GM23338 (cell line): Measurements from ENCODE around the gene PIK3AP1. TPM values are rescaled to one million over a fixed set of nuclear protein-coding genes. Genes with fewer than 3 reads are reported as not detected.
"Not testable (repeated sequence)": the region's sequence is repeated elsewhere in the genome, so short reads cannot be mapped to it uniquely, and the experiment has no call there.

Source experiments
- ATAC-seq: fragments of 200-7000 bp; cut with Tn5 transposase; 3 replicates; pipeline ENCODE4 v1.9.1; 2020
- DNase-seq: peaks from one replicate; pipeline ENCODE4 v3.0.0-alpha.2; 2015; ENCODE audit warnings: low spot score
- H2AFZ ChIP-seq: fragments of 200-600 bp; sonication (generic); 2 replicates; pipeline ENCODE4 v1.8.0; 2016; ENCODE audit warnings: antibody characterized with exemption, mild to moderate bottlenecking, moderate library complexity
- H3F3A ChIP-seq: fragments of 200-600 bp; sonication (generic); replicated peaks from 2 replicates; pipeline ENCODE4 v1.8.0; 2017; ENCODE audit warnings: antibody characterized with exemption, mixed run types, low read depth
- H3K27ac ChIP-seq: fragments of 200-600 bp; sonication (generic); 2 replicates; pipeline ENCODE4 v1.6.1; 2016; ENCODE audit warnings: low read depth
- H3K27me3 ChIP-seq: fragments of 200-600 bp; sonication (generic); 2 replicates; pipeline ENCODE4 v1.8.0; 2016; ENCODE audit warnings: mild to moderate bottlenecking, mixed run types, moderate library complexity; ENCODE audit not compliant: insufficient read depth
- H3K36me3 ChIP-seq: fragments of 200-600 bp; sonication (generic); 2 replicates; pipeline ENCODE4 v1.8.0; 2016; ENCODE audit warnings: mild to moderate bottlenecking; ENCODE audit not compliant: insufficient read depth
- H3K4me1 ChIP-seq: fragments of 200-600 bp; sonication (generic); 2 replicates; pipeline ENCODE4 v1.8.0; 2016; ENCODE audit warnings: mild to moderate bottlenecking, moderate library complexity; ENCODE audit not compliant: insufficient read depth
- H3K4me2 ChIP-seq: fragments of 200-600 bp; sonication (generic); 2 replicates; pipeline ENCODE4 v1.7.1; 2017; ENCODE audit warnings: mixed run types
- H3K4me3 ChIP-seq: fragments of 200-600 bp; sonication (generic); 2 replicates; pipeline ENCODE4 v1.6.1; 2016; ENCODE audit warnings: mixed run types
- H3K79me2 ChIP-seq: fragments of 200-600 bp; sonication (generic); replicated peaks from 2 replicates; pipeline ENCODE4 v1.8.0; 2017; ENCODE audit warnings: mild to moderate bottlenecking; ENCODE audit not compliant: insufficient read depth
- H3K9me2 ChIP-seq: fragments of 200-600 bp; sonication (generic); 2 replicates; pipeline ENCODE4 v1.8.0; 2017; ENCODE audit not compliant: insufficient read depth
- H4K20me1 ChIP-seq: fragments of 200-600 bp; sonication (generic); replicated peaks from 2 replicates; pipeline ENCODE4 v1.8.0; 2017; ENCODE audit warnings: mild to moderate bottlenecking; ENCODE audit not compliant: insufficient read depth
- H3K27ac Mint-ChIP-seq: 2 replicates; pipeline ENCODE4 v1.8.0; 2020; ENCODE audit warnings: inconsistent platforms, mild to moderate bottlenecking, moderate library complexity, mixed read lengths
- H3K27me3 Mint-ChIP-seq: 3 replicates; pipeline ENCODE4 v1.8.0; 2022; ENCODE audit warnings: low read depth, mild to moderate bottlenecking, moderate library complexity, mixed read lengths, inconsistent platforms; ENCODE audit not compliant: insufficient read depth, poor library complexity
- H3K36me3 Mint-ChIP-seq: 3 replicates; pipeline ENCODE4 v1.8.0; 2021; ENCODE audit warnings: low read depth, mild to moderate bottlenecking, inconsistent platforms, moderate library complexity, mixed read lengths
- H3K4me1 Mint-ChIP-seq: 3 replicates; pipeline ENCODE4 v1.8.0; 2020; ENCODE audit warnings: mild to moderate bottlenecking, inconsistent platforms, mixed read lengths
- H3K4me3 Mint-ChIP-seq: 3 replicates; pipeline ENCODE4 v1.8.0; 2021; ENCODE audit warnings: moderate library complexity, mild to moderate bottlenecking, inconsistent platforms, mixed read lengths
- H3K9me3 Mint-ChIP-seq: 3 replicates; pipeline ENCODE4 v1.8.0; 2020; ENCODE audit warnings: moderate library complexity, mild to moderate bottlenecking, inconsistent platforms, mixed read lengths
- CTCF ChIP-seq, 2 experiments: fragments of 200-600 bp in 1 of 2; sonication (generic) in 1 of 2; conservative IDR thresholded peaks; 2 replicates each; pipeline versions ENCODE4 v1.5.1 to v1.6.1; 2016 to 2017; ENCODE audit warnings: antibody characterized with exemption in 2 of 2, low read depth in 2 of 2, mild to moderate bottlenecking in 2 of 2, moderate library complexity in 1 of 2
- NANOG ChIP-seq: IDR thresholded peaks from 2 replicates; pipeline ENCODE4 v1.6.1; 2016; ENCODE audit warnings: antibody characterized with exemption, borderline replicate concordance
- POLR2AphosphoS5 ChIP-seq: IDR thresholded peaks from 2 replicates; pipeline ENCODE4 v1.6.1; 2016; ENCODE audit warnings: antibody characterized with exemption, low read depth
- ZNF114 ChIP-seq: fragments of 250-450 bp; sonication (Bioruptor Pico); IDR thresholded peaks from 2 replicates; pipeline ENCODE4 v1.5.0; 2020; ENCODE audit warnings: mild to moderate bottlenecking, moderate library complexity
- ZNF331 ChIP-seq: fragments of 250-450 bp; sonication (Bioruptor Pico); IDR thresholded peaks from 2 replicates; pipeline ENCODE4 v1.5.0; 2020; ENCODE audit warnings: low read depth, mild to moderate bottlenecking, moderate library complexity
- polyA plus RNA-seq: library from polyadenylated mRNA; unstranded; fragments of >200 nt; fragmentation: Nextera tagmentation; extraction: Ambion mirVana; gene quantifications from 2 replicates; pipeline ENCODE4 v1.2.1, GENCODE V29; 2016
- total RNA-seq: library from RNA; depleted of rRNA; stranded (reverse); fragments of >200 nt; shearing (Covaris generic); gene quantifications from 2 replicates; pipeline ENCODE4 v1.2.3, GENCODE V29; 2014
- TF ChIP-seq, protein P1 (sequence below): IDR thresholded peaks from one replicate; pipeline ENCODE4 v1.6.1; 2018; ENCODE audit warnings: antibody characterized with exemption; ENCODE audit not compliant: unreplicated experiment
- TF ChIP-seq, protein P2 (sequence below): fragments of 250-450 bp; sonication (Bioruptor Pico); IDR thresholded peaks from 2 replicates; pipeline ENCODE4 v1.5.0; 2020; ENCODE audit warnings: mild to moderate bottlenecking, moderate library complexity

PIK3AP1 gene
- total and polyA plus RNA-seq, 2 experiments from 2014 or later: 0.65 to 2.3 TPM

GRCh38 chr10:96750316-96750715 lies 30.0 kb upstream of the PIK3AP1 start:
- H3K4me1 Mint-ChIP-seq, H3K9me2 ChIP-seq, H3K4me1 ChIP-seq: not testable (repeated sequence)

DNA sequence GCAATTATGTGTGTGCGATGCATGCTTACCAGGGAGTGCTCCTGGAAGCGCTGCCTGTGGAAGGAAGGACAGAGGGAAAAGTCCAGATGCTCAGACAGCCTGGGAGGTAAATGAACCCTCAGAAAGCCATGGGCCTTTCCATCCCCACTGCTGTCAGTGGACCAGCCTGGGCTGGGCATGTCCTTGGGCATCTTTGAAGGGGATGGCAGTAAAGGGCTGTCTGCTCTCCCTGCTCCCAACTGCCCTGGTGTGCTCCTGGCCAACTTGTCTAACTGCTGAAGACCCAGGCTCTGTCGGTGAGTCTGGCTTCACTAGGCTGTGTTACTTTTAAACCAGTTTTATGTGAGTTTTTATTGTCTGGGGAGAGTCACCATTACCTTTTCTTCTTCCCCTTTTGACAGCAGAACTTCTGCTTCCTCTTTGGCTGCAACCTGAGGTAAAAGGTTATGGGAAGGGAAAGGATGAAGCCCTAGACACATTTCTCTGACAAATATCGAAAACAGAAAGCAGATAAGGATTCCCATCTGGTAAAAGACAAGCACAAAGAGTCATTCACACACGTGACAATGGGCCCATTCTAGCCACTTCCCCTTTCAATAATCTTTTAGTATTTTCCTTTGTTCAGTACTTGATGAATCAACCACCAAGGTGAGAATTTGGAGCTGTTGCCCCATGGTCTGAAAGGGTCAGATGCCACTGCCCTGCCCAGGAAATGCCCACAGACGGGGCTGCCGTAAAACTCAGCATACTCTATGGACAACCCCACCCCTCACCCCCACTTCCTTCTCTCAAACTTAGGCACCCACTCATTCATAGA lies 27.6 kb upstream of the PIK3AP1 start:
- Histone ChIP-seq H3K36me3 (no peaks in the 10 kb centered on the region), H3K27me3 (no peaks in the 10 kb centered on the region), H3K4me1 (no peaks in the 10 kb centered on the region), H4K20me1 (no peaks in the 10 kb centered on the region), H3K79me2 (no peaks in the 10 kb centered on the region), H3K9me2 (no peaks in the 10 kb centered on the region), H3K4me2 (no peak overlapping the region), H2AFZ (peak overlapping the region; percentile 53; the same call in 1 of the 2 replicates), H3F3A (no peaks in the 10 kb centered on the region), H3K27ac (no peak overlapping the region), H3K4me3 (no peak overlapping the region)
- peaks cover 2% of the 10 kb centered on the region; the same call in 1 of the 3 replicates for H3K4me1 Mint-ChIP-seq
- no peak overlapping the region for H3K4me3 Mint-ChIP-seq
- H3K36me3 Mint-ChIP-seq: no peaks in the 10 kb centered on the region
- TF ChIP-seq, protein P1, sequence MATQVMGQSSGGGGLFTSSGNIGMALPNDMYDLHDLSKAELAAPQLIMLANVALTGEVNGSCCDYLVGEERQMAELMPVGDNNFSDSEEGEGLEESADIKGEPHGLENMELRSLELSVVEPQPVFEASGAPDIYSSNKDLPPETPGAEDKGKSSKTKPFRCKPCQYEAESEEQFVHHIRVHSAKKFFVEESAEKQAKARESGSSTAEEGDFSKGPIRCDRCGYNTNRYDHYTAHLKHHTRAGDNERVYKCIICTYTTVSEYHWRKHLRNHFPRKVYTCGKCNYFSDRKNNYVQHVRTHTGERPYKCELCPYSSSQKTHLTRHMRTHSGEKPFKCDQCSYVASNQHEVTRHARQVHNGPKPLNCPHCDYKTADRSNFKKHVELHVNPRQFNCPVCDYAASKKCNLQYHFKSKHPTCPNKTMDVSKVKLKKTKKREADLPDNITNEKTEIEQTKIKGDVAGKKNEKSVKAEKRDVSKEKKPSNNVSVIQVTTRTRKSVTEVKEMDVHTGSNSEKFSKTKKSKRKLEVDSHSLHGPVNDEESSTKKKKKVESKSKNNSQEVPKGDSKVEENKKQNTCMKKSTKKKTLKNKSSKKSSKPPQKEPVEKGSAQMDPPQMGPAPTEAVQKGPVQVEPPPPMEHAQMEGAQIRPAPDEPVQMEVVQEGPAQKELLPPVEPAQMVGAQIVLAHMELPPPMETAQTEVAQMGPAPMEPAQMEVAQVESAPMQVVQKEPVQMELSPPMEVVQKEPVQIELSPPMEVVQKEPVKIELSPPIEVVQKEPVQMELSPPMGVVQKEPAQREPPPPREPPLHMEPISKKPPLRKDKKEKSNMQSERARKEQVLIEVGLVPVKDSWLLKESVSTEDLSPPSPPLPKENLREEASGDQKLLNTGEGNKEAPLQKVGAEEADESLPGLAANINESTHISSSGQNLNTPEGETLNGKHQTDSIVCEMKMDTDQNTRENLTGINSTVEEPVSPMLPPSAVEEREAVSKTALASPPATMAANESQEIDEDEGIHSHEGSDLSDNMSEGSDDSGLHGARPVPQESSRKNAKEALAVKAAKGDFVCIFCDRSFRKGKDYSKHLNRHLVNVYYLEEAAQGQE: no peak
- TF ChIP-seq, protein P2, sequence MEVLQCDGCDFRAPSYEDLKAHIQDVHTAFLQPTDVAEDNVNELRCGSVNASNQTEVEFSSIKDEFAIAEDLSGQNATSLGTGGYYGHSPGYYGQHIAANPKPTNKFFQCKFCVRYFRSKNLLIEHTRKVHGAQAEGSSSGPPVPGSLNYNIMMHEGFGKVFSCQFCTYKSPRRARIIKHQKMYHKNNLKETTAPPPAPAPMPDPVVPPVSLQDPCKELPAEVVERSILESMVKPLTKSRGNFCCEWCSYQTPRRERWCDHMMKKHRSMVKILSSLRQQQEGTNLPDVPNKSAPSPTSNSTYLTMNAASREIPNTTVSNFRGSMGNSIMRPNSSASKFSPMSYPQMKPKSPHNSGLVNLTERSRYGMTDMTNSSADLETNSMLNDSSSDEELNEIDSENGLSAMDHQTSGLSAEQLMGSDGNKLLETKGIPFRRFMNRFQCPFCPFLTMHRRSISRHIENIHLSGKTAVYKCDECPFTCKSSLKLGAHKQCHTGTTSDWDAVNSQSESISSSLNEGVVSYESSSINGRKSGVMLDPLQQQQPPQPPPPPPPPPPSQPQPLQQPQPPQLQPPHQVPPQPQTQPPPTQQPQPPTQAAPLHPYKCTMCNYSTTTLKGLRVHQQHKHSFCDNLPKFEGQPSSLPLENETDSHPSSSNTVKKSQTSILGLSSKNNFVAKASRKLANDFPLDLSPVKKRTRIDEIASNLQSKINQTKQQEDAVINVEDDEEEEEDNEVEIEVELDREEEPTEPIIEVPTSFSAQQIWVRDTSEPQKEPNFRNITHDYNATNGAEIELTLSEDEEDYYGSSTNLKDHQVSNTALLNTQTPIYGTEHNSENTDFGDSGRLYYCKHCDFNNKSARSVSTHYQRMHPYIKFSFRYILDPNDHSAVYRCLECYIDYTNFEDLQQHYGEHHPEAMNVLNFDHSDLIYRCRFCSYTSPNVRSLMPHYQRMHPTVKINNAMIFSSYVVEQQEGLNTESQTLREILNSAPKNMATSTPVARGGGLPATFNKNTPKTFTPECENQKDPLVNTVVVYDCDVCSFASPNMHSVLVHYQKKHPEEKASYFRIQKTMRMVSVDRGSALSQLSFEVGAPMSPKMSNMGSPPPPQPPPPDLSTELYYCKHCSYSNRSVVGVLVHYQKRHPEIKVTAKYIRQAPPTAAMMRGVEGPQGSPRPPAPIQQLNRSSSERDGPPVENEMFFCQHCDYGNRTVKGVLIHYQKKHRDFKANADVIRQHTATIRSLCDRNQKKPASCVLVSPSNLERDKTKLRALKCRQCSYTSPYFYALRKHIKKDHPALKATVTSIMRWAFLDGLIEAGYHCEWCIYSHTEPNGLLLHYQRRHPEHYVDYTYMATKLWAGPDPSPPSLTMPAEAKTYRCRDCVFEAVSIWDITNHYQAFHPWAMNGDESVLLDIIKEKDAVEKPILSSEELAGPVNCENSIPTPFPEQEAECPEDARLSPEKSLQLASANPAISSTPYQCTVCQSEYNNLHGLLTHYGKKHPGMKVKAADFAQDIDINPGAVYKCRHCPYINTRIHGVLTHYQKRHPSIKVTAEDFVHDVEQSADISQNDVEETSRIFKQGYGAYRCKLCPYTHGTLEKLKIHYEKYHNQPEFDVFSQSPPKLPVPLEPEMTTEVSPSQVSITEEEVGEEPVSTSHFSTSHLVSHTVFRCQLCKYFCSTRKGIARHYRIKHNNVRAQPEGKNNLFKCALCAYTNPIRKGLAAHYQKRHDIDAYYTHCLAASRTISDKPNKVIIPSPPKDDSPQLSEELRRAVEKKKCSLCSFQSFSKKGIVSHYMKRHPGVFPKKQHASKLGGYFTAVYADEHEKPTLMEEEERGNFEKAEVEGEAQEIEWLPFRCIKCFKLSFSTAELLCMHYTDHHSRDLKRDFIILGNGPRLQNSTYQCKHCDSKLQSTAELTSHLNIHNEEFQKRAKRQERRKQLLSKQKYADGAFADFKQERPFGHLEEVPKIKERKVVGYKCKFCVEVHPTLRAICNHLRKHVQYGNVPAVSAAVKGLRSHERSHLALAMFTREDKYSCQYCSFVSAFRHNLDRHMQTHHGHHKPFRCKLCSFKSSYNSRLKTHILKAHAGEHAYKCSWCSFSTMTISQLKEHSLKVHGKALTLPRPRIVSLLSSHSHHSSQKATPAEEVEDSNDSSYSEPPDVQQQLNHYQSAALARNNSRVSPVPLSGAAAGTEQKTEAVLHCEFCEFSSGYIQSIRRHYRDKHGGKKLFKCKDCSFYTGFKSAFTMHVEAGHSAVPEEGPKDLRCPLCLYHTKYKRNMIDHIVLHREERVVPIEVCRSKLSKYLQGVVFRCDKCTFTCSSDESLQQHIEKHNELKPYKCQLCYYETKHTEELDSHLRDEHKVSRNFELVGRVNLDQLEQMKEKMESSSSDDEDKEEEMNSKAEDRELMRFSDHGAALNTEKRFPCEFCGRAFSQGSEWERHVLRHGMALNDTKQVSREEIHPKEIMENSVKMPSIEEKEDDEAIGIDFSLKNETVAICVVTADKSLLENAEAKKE (CRISPR knock-in tag): no peak
- no peak for TF ChIP-seq CTCF (conservative IDR thresholded peaks at IDR 0.05; ENCODE audit: low read depth in 2 of 2)
- TF ChIP-seq ZNF331: no peak
- no peak for TF ChIP-seq ZNF114 (CRISPR knock-in tag)
- no peak for TF ChIP-seq NANOG
- no peak for TF ChIP-seq POLR2AphosphoS5
- H3K27me3 Mint-ChIP-seq: no peaks in the 10 kb centered on the region
- ATAC-seq: no peak
- no peak overlapping the region for H3K27ac Mint-ChIP-seq
- H3K9me3 Mint-ChIP-seq: no peaks in the 10 kb centered on the region
- no peak for DNase-seq

More at GRCh38 chr10:96750316-96750715, 30.0 kb upstream of the PIK3AP1 start:
- H3K4me3 Mint-ChIP-seq, H3K36me3 Mint-ChIP-seq, H4K20me1 ChIP-seq, H3K27me3 ChIP-seq, H3K27ac Mint-ChIP-seq, H3K4me3 ChIP-seq, H3K27me3 Mint-ChIP-seq, H3K27ac ChIP-seq, ATAC-seq, H3F3A ChIP-seq, H3K9me3 Mint-ChIP-seq, H3K79me2 ChIP-seq, H3K36me3 ChIP-seq, DNase-seq, H2AFZ ChIP-seq, H3K4me2 ChIP-seq: not testable (repeated sequence)
